Neural cell (in vitro differentiated cells): ENCODE measurements around the gene UBE2Q1. TPM values are rescaled to one million over a fixed set of nuclear protein-coding genes. Genes with fewer than 3 reads are reported as not detected.

Experiments
- H2AFZ ChIP-seq: fragments of 200-600, 300-800 bp; sonication (generic), shearing (Covaris generic); 2 replicates; pipeline ENCODE4 v1.6.0; 2014; ENCODE audit warnings: low read depth, mild to moderate bottlenecking, antibody characterized with exemption, low read length, moderate library complexity
- H3F3A ChIP-seq: fragments of 200-600 bp; shearing (Covaris generic); 2 replicates; pipeline ENCODE4 v1.6.1; 2016; ENCODE audit warnings: mild to moderate bottlenecking, moderate library complexity, mixed read lengths, antibody characterized with exemption, low read length; ENCODE audit not compliant: insufficient read depth, poor library complexity, severe bottlenecking
- H3K27ac ChIP-seq: fragments of 200-600, 300-800 bp; sonication (generic), shearing (Covaris generic); 2 replicates; pipeline ENCODE4 v1.5.1; 2014; ENCODE audit warnings: mild to moderate bottlenecking, low read length, moderate library complexity
- H3K27me3 ChIP-seq: fragments of 300-800, 200-600 bp; sonication (generic), shearing (Covaris generic); 2 replicates; pipeline ENCODE4 v1.6.0; 2014; ENCODE audit warnings: mild to moderate bottlenecking, low read depth, low read length, moderate library complexity; ENCODE audit not compliant: insufficient read depth
- H3K36me3 ChIP-seq: fragments of 300-800, 200-600 bp; sonication (generic), shearing (Covaris generic); 2 replicates; pipeline ENCODE4 v1.5.1; 2014; ENCODE audit warnings: mild to moderate bottlenecking, antibody characterized with exemption, low read length, moderate library complexity; ENCODE audit not compliant: insufficient read depth
- H3K4me2 ChIP-seq: fragments of 300-800, 200-600 bp; sonication (generic), shearing (Covaris generic); 2 replicates; pipeline ENCODE4 v1.6.0; 2014; ENCODE audit warnings: mild to moderate bottlenecking, low read length
- H3K4me3 ChIP-seq: fragments of 300-800, 200-600 bp; sonication (generic), shearing (Covaris generic); 2 replicates; pipeline ENCODE4 v1.5.1; 2014; ENCODE audit warnings: mild to moderate bottlenecking, low read length, moderate library complexity
- H3K79me2 ChIP-seq: fragments of 200-600 bp; shearing (Covaris generic); replicated peaks from 2 replicates; pipeline ENCODE4 v1.6.0; 2014; ENCODE audit warnings: mild to moderate bottlenecking, low read length, moderate library complexity; ENCODE audit not compliant: insufficient read depth
- H3K9ac ChIP-seq: fragments of 300-800, 200-600 bp; sonication (generic), shearing (Covaris generic); 2 replicates; pipeline ENCODE4 v1.6.1; 2016; ENCODE audit warnings: mild to moderate bottlenecking, low read length, mixed read lengths
- H3K9me2 ChIP-seq: fragments of 200-600 bp; shearing (Covaris generic); 2 replicates; pipeline ENCODE4 v1.6.1; 2016; ENCODE audit warnings: mild to moderate bottlenecking, low read length, mixed read lengths; ENCODE audit not compliant: insufficient read depth
- H3K9me3 ChIP-seq: fragments of 200-600, 300-800 bp; sonication (generic), shearing (Covaris generic); 2 replicates; pipeline ENCODE4 v1.6.1; 2016; ENCODE audit warnings: mild to moderate bottlenecking, mixed run types, low read length, moderate library complexity, mixed read lengths
- H4K20me1 ChIP-seq: fragments of 200-600 bp; shearing (Covaris generic); 2 replicates; pipeline ENCODE4 v1.6.1; 2016; ENCODE audit warnings: mild to moderate bottlenecking, mixed run types; ENCODE audit not compliant: insufficient read depth
- EP300 ChIP-seq: fragments of 450-650 bp; conservative IDR thresholded peaks from 2 replicates; pipeline ENCODE4 v1.6.1; 2014; ENCODE audit warnings: antibody characterized with exemption, mild to moderate bottlenecking, moderate library complexity; ENCODE audit not compliant: poor library complexity, severe bottlenecking
- EZH2 ChIP-seq: fragments of 200-600, 300-800 bp; shearing (Covaris generic), sonication (generic); IDR thresholded peaks from 2 replicates; pipeline ENCODE4 v1.6.1; 2014; ENCODE audit warnings: antibody characterized with exemption, low read length, borderline replicate concordance, mild to moderate bottlenecking; ENCODE audit not compliant: insufficient read depth, poor library complexity, severe bottlenecking
- MXI1 ChIP-seq: fragments of 450-650 bp; conservative IDR thresholded peaks from 2 replicates; pipeline ENCODE4 v1.6.1; 2014; ENCODE audit warnings: antibody characterized with exemption, mild to moderate bottlenecking; ENCODE audit not compliant: poor library complexity, severe bottlenecking
- POLR2AphosphoS5 ChIP-seq: IDR thresholded peaks from 2 replicates; pipeline ENCODE4 v1.6.1; 2012
- RAD21 ChIP-seq: fragments of 450-650 bp; conservative IDR thresholded peaks from 2 replicates; pipeline ENCODE4 v1.6.1; 2014; ENCODE audit warnings: antibody characterized with exemption, mild to moderate bottlenecking, moderate library complexity
- SMC3 ChIP-seq: fragments of 450-650 bp; conservative IDR thresholded peaks from 2 replicates; pipeline ENCODE4 v1.6.1; 2014; ENCODE audit warnings: antibody characterized with exemption, mild to moderate bottlenecking, moderate library complexity; ENCODE audit not compliant: poor library complexity
- TAF1 ChIP-seq: IDR thresholded peaks from 2 replicates; pipeline ENCODE4 v1.6.1; 2012; ENCODE audit warnings: low read depth
- polyA plus RNA-seq: library from polyadenylated mRNA; depleted of rRNA; stranded (reverse); fragments of >200 nt; gene quantifications from 2 replicates; pipeline ENCODE4 v1.2.3, GENCODE V29; 2014
- TF ChIP-seq, protein P1 (sequence below): fragments of 450-650 bp; IDR thresholded peaks from 2 replicates; pipeline ENCODE4 v1.5.1; 2014; ENCODE audit warnings: antibody characterized with exemption, mild to moderate bottlenecking, moderate library complexity; ENCODE audit not compliant: poor library complexity, severe bottlenecking
- TF ChIP-seq, protein P2 (sequence below): IDR thresholded peaks from 2 replicates; pipeline ENCODE4 v1.6.1; 2012; ENCODE audit warnings: borderline replicate concordance

The UBE2Q1 gene
- polyA plus RNA-seq, 1 donor from 2014 or later, result 103 TPM

DNA sequence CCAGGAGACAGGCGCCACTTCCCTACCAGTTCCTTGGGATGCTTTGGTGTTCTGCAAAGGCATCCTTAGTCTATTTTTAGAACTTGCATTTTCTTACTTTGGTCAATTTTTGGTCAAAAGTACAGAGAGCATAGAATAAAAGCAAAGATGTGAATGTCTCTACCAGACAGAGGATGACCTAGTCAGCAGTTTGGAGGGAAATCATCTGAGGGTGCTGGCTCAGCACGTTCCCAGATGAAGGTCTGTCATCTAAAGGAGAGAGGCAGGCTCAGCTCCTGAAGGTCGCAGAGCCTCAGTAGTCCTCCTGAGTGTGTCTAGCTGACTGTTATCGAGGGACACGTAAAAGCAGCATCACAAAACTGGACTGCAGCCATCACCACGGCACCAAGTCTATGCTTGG lies 24.4 kb upstream of the UBE2Q1 start:
- H3K9me2 ChIP-seq, result no peaks in the 10 kb centered on the region
- H4K20me1 ChIP-seq, result no peaks in the 10 kb centered on the region
- no peaks in the 10 kb centered on the region for H3K27me3 ChIP-seq
- H3K9ac ChIP-seq, result no peak overlapping the region
- no peak overlapping the region for H3K4me3 ChIP-seq
- no peak overlapping the region for H3K4me2 ChIP-seq
- H3F3A ChIP-seq, result no peaks in the 10 kb centered on the region
- TF ChIP-seq TAF1 (no peak), EZH2 (no peak), POLR2AphosphoS5 (no peak), RAD21 (no peak), MXI1 (no peak), EP300 (no peak), SMC3 (no peak)
- TF ChIP-seq, protein P1, sequence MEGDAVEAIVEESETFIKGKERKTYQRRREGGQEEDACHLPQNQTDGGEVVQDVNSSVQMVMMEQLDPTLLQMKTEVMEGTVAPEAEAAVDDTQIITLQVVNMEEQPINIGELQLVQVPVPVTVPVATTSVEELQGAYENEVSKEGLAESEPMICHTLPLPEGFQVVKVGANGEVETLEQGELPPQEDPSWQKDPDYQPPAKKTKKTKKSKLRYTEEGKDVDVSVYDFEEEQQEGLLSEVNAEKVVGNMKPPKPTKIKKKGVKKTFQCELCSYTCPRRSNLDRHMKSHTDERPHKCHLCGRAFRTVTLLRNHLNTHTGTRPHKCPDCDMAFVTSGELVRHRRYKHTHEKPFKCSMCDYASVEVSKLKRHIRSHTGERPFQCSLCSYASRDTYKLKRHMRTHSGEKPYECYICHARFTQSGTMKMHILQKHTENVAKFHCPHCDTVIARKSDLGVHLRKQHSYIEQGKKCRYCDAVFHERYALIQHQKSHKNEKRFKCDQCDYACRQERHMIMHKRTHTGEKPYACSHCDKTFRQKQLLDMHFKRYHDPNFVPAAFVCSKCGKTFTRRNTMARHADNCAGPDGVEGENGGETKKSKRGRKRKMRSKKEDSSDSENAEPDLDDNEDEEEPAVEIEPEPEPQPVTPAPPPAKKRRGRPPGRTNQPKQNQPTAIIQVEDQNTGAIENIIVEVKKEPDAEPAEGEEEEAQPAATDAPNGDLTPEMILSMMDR, result no peak
- TF ChIP-seq, protein P2, sequence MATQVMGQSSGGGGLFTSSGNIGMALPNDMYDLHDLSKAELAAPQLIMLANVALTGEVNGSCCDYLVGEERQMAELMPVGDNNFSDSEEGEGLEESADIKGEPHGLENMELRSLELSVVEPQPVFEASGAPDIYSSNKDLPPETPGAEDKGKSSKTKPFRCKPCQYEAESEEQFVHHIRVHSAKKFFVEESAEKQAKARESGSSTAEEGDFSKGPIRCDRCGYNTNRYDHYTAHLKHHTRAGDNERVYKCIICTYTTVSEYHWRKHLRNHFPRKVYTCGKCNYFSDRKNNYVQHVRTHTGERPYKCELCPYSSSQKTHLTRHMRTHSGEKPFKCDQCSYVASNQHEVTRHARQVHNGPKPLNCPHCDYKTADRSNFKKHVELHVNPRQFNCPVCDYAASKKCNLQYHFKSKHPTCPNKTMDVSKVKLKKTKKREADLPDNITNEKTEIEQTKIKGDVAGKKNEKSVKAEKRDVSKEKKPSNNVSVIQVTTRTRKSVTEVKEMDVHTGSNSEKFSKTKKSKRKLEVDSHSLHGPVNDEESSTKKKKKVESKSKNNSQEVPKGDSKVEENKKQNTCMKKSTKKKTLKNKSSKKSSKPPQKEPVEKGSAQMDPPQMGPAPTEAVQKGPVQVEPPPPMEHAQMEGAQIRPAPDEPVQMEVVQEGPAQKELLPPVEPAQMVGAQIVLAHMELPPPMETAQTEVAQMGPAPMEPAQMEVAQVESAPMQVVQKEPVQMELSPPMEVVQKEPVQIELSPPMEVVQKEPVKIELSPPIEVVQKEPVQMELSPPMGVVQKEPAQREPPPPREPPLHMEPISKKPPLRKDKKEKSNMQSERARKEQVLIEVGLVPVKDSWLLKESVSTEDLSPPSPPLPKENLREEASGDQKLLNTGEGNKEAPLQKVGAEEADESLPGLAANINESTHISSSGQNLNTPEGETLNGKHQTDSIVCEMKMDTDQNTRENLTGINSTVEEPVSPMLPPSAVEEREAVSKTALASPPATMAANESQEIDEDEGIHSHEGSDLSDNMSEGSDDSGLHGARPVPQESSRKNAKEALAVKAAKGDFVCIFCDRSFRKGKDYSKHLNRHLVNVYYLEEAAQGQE, result no peak
- H3K79me2 ChIP-seq, result no peaks in the 10 kb centered on the region
- no peak overlapping the region for H3K27ac ChIP-seq
- H2AFZ ChIP-seq, result no peak overlapping the region
- H3K36me3 ChIP-seq, result peaks cover 13% of the 10 kb centered on the region
- H3K9me3 ChIP-seq, result no peaks in the 10 kb centered on the region

DNA sequence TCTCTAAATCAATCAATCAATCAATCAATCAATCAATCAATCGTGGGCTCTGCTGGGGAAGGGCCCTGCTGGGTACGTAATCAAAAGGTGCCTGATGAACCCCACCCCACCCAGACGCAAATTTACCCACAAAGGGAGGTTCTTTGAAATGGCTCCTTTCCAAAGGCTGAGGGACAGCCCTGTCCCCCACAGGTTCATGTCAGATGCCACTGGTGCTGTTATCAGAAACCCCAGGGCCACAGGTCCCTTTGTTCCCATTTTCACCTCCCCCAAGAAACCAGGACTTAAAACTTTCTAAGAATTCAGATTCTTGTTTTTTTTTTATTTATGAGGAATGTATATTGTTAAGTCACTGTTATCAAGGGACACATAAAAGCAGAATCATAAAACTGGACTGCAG lies 23.3 kb upstream of the UBE2Q1 start:
- Histone ChIP-seq H3K36me3 (peaks cover 13% of the 10 kb centered on the region), H3K4me2 (no peak overlapping the region), H3K9ac (no peak overlapping the region), H3K4me3 (no peak overlapping the region), H3K9me2 (no peaks in the 10 kb centered on the region), H3K27me3 (no peaks in the 10 kb centered on the region), H3K79me2 (no peaks in the 10 kb centered on the region), H3K27ac (no peak overlapping the region), H3K9me3 (no peaks in the 10 kb centered on the region), H4K20me1 (no peaks in the 10 kb centered on the region), H2AFZ (no peak overlapping the region), H3F3A (no peaks in the 10 kb centered on the region)
- TF ChIP-seq POLR2AphosphoS5 (no peak), EP300 (no peak), EZH2 (no peak)
- TF ChIP-seq, protein P1, result no peak
